GM21447 (cell line): ENCODE measurements around the gene FAM149A.

ENCODE experiments used
- ATAC-seq: cut with Tn5 transposase; IDR thresholded peaks from one replicate; pipeline ENCODE4 v1.9.1; 2021; ENCODE audit not compliant: unreplicated experiment

The FAM149A gene

DNA sequence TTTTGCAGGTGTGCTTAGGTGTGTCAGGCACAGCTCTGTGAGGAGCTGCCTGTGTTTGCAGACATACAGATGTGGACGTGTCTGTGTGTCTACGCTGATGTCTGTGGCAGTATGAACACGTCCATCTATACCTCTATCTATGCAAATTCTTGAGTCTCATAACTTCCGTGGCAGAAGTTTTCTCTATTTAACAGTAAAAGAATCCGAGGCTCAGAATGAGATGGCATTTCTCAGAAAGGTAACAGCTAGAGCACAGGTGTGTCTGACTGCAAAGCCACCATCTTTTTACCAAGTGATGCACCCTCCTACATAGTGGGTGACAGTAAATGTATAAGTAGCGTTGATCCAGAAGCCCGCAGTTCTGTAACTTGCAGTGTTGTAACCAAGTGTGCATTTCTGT is 47.0 kb downstream of the FAM149A start:
- ATAC-seq, result no peak

- ATAC-seq, result no peak
Observed at GRCh38 chr4:186158021-186158813, 53.7 kb downstream of the FAM149A start.

DNA sequence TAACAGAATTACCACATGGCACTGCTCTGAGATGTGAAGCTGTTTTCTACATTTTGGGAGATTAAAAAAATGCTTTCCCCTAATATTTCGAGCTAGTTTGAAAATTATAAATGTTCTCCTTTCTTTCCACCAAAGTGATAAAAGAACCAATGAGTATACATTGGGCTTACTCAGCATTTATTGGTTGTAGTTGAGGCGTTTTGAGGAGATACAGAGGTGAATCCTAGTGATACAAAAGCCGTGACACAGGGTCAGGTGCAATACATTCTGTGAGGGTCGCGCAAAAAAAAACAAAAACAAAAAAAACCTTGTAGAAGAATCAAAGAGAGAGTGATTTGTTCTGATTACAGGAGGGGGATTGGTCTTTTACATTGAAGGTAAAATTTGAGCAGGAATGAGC is 54.5 kb downstream of the FAM149A start:
- ATAC-seq, result no peak

DNA sequence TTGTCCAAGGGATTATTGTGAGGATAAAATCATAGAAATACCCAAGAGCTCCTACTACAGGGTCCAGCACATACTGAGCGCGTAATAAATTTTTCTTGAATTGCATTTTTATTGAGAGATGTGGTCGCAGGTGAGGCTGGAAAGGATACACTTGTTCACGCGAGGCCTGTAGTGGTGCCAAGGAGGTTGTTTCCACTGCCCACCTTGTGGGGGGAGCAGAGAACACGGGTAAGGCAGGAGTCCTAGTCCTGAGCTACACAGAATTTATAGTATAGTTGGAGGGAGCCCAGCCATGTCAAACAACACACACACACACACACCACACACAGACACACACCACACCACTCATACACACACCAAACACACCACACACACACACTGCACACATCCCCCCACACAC is 55.1 kb downstream of the FAM149A start:
- no peak for ATAC-seq

- peak; percentile 99 for ATAC-seq
Observed at GRCh38 chr4:186161138-186161537, 56.6 kb downstream of the FAM149A start.

DNA sequence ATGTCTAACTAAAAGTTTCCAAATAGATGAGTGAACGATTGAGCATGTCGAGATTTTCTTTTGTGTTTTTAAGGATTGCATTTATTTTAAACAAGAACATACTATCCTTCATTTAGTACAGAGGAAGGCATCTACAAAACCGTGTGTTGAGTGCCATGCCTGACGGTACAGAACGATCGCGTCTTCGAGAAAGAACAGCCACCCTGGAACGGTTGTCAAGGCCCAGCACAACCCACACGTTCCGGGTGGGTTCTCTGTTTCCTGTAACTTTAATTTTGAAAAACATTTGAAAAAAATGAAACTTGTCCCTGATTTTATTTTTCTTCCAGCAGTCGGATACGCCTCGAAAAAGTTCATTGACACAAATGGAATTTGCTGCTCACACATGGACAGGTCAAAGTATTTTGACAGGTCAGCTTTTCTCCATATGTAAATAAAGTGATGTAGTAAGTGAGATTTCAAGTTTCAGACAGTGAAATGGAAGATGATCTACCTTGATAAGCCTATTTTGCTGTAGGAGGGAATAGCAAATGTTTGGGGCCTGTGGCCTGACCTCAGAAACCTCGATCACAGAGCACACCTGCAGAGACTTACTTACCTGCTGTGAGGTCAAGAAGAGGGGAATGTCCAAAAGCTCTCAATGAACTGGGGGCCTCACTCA is 62.5 kb downstream of the FAM149A start:
- ATAC-seq, result no peak

DNA sequence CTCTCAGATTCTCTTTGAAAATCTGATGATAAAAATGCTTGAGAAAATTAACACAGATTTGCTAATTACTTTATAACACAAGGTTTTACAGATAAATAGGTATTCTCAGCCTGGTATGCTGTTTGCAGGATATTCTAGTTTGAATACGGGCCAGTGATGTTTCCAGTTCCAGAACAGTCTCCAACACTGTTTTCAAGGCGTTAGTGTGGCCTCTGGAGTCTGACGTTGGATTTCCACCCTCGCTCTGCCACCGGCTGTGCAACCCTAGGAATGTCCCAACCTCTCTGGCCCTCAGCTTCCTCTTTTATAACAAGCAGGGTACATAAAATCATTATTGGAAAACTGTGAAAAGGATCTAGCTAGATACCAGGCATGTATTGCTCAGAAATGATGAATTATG is 63.1 kb downstream of the FAM149A start:
- ATAC-seq, result no peak

GRCh38 chr4:186168750-186169149 is 64.2 kb downstream of the FAM149A start:
- ATAC-seq, result no peak

GRCh38 chr4:186169333-186169944 is 64.9 kb downstream of the FAM149A start:
- ATAC-seq, result no peak

GRCh38 chr4:186169945-186170802 is 65.7 kb downstream of the FAM149A start:
- ATAC-seq, result no peak

DNA sequence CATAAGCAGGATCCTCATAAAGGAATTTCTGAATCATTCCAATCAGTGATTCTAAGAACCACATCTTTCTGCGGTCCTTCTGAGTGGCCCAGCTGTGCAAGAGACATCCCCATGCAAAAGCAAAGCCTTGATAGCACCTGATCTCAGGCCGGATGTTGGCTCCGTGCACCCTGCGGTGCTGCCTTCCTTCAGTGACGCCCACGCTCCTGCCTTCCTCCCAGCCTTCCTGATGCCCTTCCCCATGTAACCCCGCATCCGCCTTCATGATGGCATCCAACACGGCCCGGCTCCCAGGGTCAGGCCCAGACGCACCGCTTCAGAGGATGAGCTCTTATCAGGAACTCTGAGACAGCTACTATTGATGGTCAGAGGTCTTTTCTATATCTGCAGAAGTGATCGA is 66.5 kb downstream of the FAM149A start:
- ATAC-seq, result no peak

DNA sequence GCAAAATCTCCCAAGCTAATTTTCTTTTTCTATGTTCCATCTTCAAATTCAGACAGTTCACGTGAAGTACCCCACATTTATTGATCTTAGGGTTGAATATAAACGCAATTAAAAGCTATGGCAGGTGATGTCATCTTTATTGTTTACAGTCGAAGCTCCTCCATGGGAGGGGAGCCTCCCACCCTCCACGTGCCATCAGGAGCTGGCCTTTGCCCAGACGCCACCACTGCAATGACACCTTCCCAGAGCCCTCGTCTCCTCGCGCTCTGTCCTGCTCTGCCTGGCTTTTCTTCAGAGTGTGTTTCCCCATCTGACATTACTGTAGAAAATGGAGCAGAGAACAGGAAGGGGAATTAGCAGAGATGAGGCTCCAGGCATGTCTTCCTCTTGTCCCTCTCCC is 68.0 kb downstream of the FAM149A start:
- no peak for ATAC-seq

- no peak for ATAC-seq
Observed at GRCh38 chr4:186188107-186188506, 83.6 kb downstream of the FAM149A start.

DNA sequence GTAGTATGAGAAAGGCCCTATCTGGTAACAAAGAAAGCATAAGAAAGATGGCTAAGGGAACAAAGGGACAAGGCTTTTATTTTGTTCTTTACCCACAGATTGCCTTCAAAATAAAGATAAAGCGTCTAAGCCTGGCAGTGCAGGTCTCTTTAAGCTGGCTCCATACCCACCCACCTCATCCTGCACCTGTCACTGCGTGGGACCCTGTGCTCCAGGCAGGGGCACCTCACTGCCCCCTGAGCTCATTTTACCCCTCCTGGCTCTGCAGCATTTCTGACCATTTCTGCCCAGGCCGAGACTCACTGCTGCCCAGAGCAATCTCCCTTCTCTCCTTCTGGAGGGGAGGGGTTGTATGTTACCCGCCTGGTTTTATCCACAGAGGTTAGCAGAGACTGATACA is 85.2 kb downstream of the FAM149A start:
- ATAC-seq, result no peak

GRCh38 chr4:186190581-186191199 is 86.2 kb downstream of the FAM149A start:
- peak; percentile 36 for ATAC-seq

DNA sequence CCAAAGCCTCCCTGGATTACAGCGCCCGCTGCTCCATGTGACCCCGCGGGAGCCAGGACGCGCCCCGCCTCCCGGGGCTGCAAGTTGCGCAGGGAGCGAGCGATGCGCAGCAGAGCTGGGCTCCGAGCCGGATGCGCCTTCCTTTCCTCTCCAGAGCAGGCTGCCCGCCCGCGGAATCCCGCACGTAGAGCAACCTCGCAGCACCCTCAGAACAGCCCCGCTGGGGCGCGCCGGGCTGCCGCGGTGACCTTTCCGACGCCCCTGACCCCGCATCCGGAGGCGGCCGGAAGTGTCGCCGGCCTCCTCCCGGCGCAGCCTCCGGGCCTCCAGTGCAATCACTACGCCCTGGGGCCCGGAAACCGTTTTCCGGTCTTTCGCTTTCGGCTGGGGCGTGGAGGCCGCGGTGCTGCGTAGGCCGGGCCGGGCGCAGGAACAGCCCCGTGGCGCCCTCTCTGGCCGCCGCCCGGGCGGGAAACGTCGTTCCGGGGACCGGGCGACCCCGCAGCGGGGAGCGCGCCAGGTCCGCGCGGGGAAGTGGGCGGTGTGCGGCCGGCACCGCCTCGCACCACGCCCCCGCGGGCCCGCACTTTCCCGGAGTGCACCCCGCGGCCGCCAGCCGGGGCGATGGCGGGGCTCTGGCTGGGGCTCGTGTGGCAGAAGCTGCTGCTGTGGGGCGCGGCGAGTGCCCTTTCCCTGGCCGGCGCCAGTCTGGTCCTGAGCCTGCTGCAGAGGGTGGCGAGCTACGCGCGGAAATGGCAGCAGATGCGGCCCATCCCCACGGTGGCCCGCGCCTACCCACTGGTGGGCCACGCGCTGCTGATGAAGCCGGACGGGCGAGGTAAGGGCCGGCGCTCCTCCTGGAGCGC is 86.9 kb downstream of the FAM149A start, which contains the start of gene CYP4V2:
TSS of gene CYP4V2 (plus strand) at position 368 of the 866 bp plus-strand sequence. CDS start at position 625, 257 bp downstream.
- ATAC-seq, result peak; percentile 81

GRCh38 chr4:186192066-186192612 is 87.6 kb downstream of the FAM149A start:
- peak; percentile 14 for ATAC-seq

DNA sequence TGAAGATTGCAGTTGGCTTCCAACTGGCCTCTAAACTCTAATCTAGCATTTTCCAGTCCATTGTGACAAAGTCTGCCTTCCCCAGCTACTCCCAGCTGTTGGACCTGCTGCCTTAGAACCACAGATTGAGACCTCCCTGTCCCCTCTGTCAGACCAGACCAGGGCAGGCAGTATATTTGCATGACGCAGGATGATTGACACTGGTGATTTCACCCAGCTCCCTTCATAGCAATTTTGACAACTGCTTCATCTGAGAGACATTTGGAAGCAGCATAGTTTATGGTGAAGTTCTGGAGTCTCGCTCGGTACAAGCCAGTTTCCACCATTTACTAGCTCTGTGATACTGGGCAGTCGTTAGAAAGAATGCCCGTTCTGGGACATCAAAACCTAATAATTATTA is 89.3 kb downstream of the FAM149A start:
- ATAC-seq, result no peak

DNA sequence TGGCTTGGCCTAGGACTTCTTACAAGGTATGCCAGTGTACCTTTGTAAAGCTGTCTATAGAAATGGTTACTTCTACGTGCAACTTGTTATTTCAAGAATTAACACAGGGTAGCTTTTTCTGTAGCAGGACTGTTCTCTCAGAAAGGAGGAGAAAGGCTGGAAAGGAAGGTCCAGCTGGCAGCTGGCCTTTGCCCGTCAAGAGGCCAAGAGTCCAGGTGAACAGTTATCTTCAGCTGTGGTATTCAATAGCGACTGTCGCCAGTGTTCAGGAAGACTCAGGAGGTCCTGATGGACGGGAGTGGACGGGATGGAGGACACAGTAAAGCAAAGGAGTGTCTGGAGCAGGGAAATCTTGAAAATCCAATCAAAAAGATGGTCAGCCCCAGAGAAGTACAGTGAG is 91.6 kb downstream of the FAM149A start:
- no peak for ATAC-seq
